GM19193 (cell line): Measurements from ENCODE around the gene XG.

Source experiments
- POLR2A ChIP-seq: IDR thresholded peaks from 4 replicates; pipeline ENCODE4 v1.6.1; 2011; ENCODE audit not compliant: insufficient read depth, insufficient read length; ENCODE audit errors: extremely low read depth

Gene XG

DNA sequence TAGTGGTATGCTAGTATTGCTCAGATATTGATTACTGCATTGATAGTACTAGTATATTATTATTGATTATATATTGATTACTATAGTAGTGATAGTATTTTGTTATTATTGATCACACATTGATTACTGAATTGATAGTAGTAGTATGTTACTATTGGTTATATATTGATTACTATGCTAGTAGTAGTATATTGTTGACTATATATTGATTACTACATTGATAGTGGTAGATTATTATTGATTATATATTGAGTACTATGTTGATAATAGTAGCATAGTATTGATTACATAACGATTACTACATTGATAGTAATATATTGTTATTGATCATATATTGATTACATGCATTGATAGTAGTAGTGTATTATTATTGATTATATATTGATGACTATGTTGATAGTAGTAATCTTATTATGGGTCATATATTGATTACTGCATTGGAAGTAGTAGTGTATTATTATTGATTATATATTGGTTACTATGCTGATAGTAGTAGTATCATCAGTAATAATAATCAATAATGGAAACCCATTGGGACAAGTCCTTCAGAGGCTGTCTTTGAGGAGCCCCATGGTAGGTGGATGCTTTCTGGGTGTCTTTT, 107.5 kb downstream of the XG start:
- no peak for TF ChIP-seq POLR2A

DNA sequence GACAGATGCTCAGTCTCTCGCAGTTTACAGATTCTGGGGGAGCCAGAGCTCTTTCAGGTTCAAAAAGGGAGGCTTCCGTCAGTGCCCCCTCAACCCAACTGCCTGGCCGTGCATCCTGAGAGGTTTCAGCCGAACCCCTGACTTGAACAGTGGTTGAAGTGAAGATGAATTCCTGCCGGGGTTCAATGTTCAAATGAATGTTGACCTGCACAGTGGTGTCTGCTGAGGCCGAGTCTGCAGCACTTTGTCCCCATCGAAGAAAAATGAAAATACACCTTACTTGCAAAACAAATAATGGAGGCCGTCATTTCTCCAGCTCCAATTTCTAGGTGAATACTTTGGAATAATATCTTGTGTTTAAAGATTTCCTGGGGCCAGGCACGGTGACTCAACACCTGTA, 110.6 kb downstream of the XG start:
- no peak for TF ChIP-seq POLR2A

DNA sequence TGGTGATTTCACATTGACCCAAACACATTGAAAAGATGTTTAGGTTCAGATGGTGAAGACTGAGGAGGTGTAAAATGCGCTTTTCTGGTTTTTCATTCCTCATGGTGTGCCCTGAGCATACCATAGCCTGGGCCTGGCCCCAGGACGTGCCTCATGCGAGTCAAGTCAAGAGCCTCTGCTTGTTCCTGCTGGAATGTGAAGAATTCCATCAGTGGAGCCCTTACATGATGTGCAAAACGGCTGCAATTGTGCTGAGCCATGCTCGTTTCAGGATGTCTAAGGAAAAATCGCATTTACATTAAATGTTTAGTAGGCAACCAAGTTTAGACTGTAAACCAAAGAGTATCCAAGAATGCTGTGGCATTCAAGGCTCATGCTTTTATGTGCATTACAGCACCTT, 111.8 kb downstream of the XG start:
- TF ChIP-seq POLR2A: no peak
